GM23248 (cell line): ENCODE data around the gene EGLN2. TPM values are rescaled to one million over a fixed set of nuclear protein-coding genes. Genes with fewer than 3 reads are reported as not detected.
A peak's percentile ranks its signal among the peaks of the same experiment; 100 is the strongest.

Experiments used
- DNase-seq: peaks from one replicate; pipeline ENCODE4 v3.0.0-alpha.2; 2015
- H2AFZ ChIP-seq: fragments of 200-600 bp; sonication (generic); 2 replicates; pipeline ENCODE4 v1.6.1; 2016; ENCODE audit warnings: antibody characterized with exemption
- H3F3A ChIP-seq: fragments of 200-600 bp; sonication (generic); 2 replicates; pipeline ENCODE4 v1.6.1; 2016; ENCODE audit warnings: mild to moderate bottlenecking, antibody characterized with exemption, mixed run types; ENCODE audit not compliant: insufficient read depth
- H3K27ac ChIP-seq: fragments of 200-600 bp; sonication (generic); 2 replicates; pipeline ENCODE4 v1.5.1; 2016; ENCODE audit warnings: mild to moderate bottlenecking
- H3K27me3 ChIP-seq: fragments of 200-600 bp; sonication (generic); replicated peaks from 2 replicates; pipeline ENCODE4 v1.6.1; 2016; ENCODE audit warnings: mild to moderate bottlenecking; ENCODE audit not compliant: insufficient read depth
- H3K36me3 ChIP-seq: fragments of 200-600 bp; sonication (generic); 2 replicates; pipeline ENCODE4 v1.6.1; 2016; ENCODE audit warnings: low read depth, mild to moderate bottlenecking
- H3K4me1 ChIP-seq: fragments of 200-600 bp; sonication (generic); 2 replicates; pipeline ENCODE4 v1.6.1; 2016; ENCODE audit warnings: mild to moderate bottlenecking; ENCODE audit not compliant: insufficient read depth
- H3K4me2 ChIP-seq: fragments of 200-600 bp; sonication (generic); one replicate; pipeline ENCODE4 v1.6.1; 2016; ENCODE audit warnings: mild to moderate bottlenecking; ENCODE audit not compliant: unreplicated experiment
- H3K4me3 ChIP-seq: fragments of 200-600 bp; sonication (generic); 2 replicates; pipeline ENCODE4 v1.5.1; 2016; ENCODE audit warnings: mild to moderate bottlenecking
- H3K79me2 ChIP-seq: fragments of 200-600 bp; sonication (generic); 2 replicates; pipeline ENCODE4 v1.6.1; 2016; ENCODE audit warnings: mild to moderate bottlenecking; ENCODE audit not compliant: insufficient read depth
- H3K9ac ChIP-seq: fragments of 200-600 bp; sonication (generic); 2 replicates; pipeline ENCODE4 v1.6.1; 2016; ENCODE audit warnings: mild to moderate bottlenecking
- H3K9me2 ChIP-seq: fragments of 200-600 bp; sonication (generic); 2 replicates; pipeline ENCODE4 v1.6.1; 2016; ENCODE audit warnings: mixed run types, mild to moderate bottlenecking, moderate library complexity; ENCODE audit not compliant: insufficient read depth
- H3K9me3 ChIP-seq: fragments of 200-600 bp; sonication (generic); one replicate; pipeline ENCODE4 v1.6.1; 2017; ENCODE audit warnings: low read depth
- H4K20me1 ChIP-seq: fragments of 200-600 bp; sonication (generic); 2 replicates; pipeline ENCODE4 v1.6.0; 2016; ENCODE audit not compliant: insufficient read depth
- EZH2 ChIP-seq: fragments of 200-600 bp; sonication (generic); IDR thresholded peaks from 2 replicates; pipeline ENCODE4 v1.6.1; 2018; ENCODE audit warnings: antibody characterized with exemption, mild to moderate bottlenecking; ENCODE audit not compliant: insufficient read depth, poor library complexity, severe bottlenecking
- EZH2phosphoT487 ChIP-seq: fragments of 200-600 bp; sonication (generic); IDR thresholded peaks from 2 replicates; pipeline ENCODE4 v1.6.1; 2018; ENCODE audit warnings: antibody characterized with exemption, moderate library complexity, mild to moderate bottlenecking, low read depth; ENCODE audit not compliant: insufficient read depth
- WGBS, 2 experiments: methylation state at CpG; one replicate each; pipeline ENCODE4 v1.1.6; 2015 to 2017; ENCODE audit warnings: low lambda C conversion rate in 2 of 2, low coverage in 1 of 2; ENCODE audit errors: missing lambda C conversion rate in 2 of 2; 5-methylcytosine and 5-hydroxymethylcytosine counted together
- in situ Hi-C: fragments of 300-500 bp; cut with MboI; formaldehyde crosslinking; loops from 2 replicates; pipeline ENCODE4 v1.15.0; 2020
- polyA plus RNA-seq: library from polyadenylated mRNA; unstranded; fragments of >200 nt; fragmentation: Nextera tagmentation; extraction: Ambion mirVana; gene quantifications from 2 replicates; pipeline ENCODE4 v1.2.1, GENCODE V29; 2016
- total RNA-seq: library from RNA; depleted of rRNA; stranded (reverse); fragments of >200 nt; shearing (Covaris generic); gene quantifications from 2 replicates; pipeline ENCODE4 v1.2.3, GENCODE V29; 2014

EGLN2 gene
- total and polyA plus RNA-seq, 2 experiments from 2014 or later: 52.5 to 83.3 TPM

DNA sequence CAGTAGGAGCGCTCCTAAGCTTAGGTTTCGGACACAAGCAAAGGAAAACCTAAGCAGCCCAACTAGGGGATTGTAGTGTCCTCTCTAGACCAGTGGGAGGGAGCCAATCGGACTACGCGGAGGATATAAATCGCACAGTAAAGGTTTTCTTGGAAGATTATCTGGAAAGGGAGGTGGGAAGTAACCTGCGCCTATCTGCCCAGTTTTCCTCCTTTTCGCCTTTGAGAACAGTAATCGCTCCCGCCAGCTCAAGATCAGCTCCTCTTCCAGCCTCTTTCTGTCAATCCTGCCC, 21.4 kb upstream of the EGLN2 start:
- peaks cover 4% of the 10 kb centered on the region; the same call in 1 of the 2 replicates for H3F3A ChIP-seq
- peaks cover 6% of the 10 kb centered on the region; the same call in 1 of the 2 replicates for H3K4me1 ChIP-seq
- no peaks in the 10 kb centered on the region for H3K79me2 ChIP-seq
- TF ChIP-seq EZH2 (no peak), EZH2phosphoT487 (no peak)
- H3K4me3 ChIP-seq: peak overlapping the region; percentile 87
- H2AFZ ChIP-seq: peak overlapping the region; percentile 94
- H3K9me2 ChIP-seq: no peaks in the 10 kb centered on the region
- no peaks in the 10 kb centered on the region for H4K20me1 ChIP-seq
- no peaks in the 10 kb centered on the region for H3K27me3 ChIP-seq
- H3K27ac ChIP-seq: peak overlapping the region; percentile 92
- H3K9ac ChIP-seq: peak overlapping the region; percentile 89
- 0 to 1% methylated on average over 9 to 10 of the region's 10 CpGs for WGBS, 2 experiments
- H3K4me2 ChIP-seq: peak overlapping the region; percentile 94
- in situ Hi-C loops: no loop called here
- H3K36me3 ChIP-seq: no peaks in the 10 kb centered on the region
- no peaks in the 10 kb centered on the region for H3K9me3 ChIP-seq
- DNase-seq: no peak

DNA sequence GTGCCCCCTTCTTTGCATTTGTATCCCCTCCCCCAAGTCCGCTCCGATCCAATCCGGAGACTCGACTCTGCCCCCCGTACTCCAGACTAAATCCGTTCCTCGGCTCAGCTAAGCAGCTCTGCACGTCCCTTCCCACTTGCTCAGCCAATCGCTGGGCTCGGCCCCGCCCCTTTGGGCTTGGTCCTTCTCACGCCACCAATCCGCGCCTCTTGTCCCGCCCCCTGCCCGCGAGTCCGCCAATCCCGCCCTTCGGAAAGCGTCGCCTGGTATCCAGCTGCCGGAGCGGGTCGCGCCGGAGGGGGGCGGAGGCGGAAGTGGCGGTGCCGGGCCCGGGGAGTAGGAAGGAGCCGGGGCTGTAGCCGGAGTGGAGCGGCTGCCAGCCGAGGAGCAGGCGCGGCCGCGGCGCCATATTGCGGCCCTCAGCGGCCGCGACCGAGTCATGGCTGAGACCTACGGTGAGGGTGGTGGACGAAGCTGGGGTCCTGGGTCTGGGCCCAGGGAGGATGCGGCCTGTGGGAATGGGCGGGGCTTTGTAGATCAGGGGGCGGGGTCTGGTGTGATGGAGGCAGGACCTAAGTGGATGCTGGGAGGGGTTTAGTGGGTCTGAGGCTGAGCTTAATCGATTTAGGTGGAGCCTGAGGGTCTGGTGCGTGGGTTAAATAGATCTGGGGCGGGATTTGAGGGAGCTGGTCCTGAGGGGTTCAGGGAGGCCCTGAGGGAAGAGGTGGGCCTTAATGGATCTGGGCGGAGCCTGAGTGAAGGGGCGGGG, 20.9 kb upstream of the EGLN2 start, which contains the start of gene RAB4B:
RAB4B (plus strand) TSS at position 311 of the 769 bp plus-strand sequence; CDS start at position 440, 129 bp downstream.
- TF ChIP-seq EZH2phosphoT487: no peak
- in situ Hi-C loops: no loop called here
- Histone ChIP-seq H2AFZ (peak within 1 kb of the TSS; percentile 94), H3K4me2 (peak within 1 kb of the TSS; percentile 94), H4K20me1 (no peaks in the 10 kb centered on the region), H3K27ac (peak within 1 kb of the TSS; percentile 92), H3K4me1 (peaks cover 6% of the 10 kb centered on the region; the same call in 1 of the 2 replicates), H3K9ac (peak within 1 kb of the TSS; percentile 89), H3K4me3 (peak within 1 kb of the TSS; percentile 87), H3K9me3 (no peaks in the 10 kb centered on the region), H3K79me2 (no peaks in the 10 kb centered on the region), H3K27me3 (no peaks in the 10 kb centered on the region), H3F3A (peaks cover 4% of the 10 kb centered on the region; the same call in 1 of the 2 replicates), H3K36me3 (no peaks in the 10 kb centered on the region), H3K9me2 (no peaks in the 10 kb centered on the region)
- WGBS, 2 experiments: 0 to 1% methylated on average over 48 to 56 of the region's 56 CpGs
- DNase-seq: peak; percentile 100

DNA sequence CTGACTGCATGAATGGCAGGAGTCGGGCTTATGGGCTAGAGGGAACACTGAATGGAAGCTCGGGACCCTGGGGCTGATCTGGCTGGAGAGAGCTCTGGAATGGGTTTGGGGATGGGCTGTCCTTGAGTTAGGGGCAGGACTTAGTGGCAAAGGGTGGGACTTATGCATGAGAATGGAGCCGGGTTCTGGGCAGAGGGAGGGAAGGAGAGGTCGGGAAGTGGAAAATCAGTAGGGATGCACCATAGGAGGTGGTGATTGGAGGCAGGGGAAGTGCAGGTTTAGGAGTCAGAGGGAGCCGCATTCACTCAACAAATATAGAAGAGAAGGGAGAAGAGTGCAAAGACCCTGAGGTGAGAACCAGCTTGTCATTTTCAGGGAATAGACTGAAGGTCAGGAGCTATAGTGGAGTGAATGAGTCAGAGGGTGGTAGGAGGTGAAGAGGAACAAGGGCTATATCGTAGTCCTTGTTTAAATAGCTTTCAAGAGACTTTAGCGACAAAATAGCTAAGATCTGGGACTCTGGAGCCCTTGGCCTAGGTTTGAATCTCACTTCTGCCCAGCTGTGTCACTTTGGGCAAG, 20.2 kb upstream of the EGLN2 start:
- H2AFZ ChIP-seq: peak overlapping the region; percentile 80
- peak overlapping the region; percentile 87 for H3K4me3 ChIP-seq
- peaks cover 6% of the 10 kb centered on the region; the same call in 1 of the 2 replicates for H3K4me1 ChIP-seq
- peak overlapping the region; percentile 92 for H3K27ac ChIP-seq
- H3F3A ChIP-seq: peaks cover 4% of the 10 kb centered on the region; the same call in 1 of the 2 replicates
- TF ChIP-seq EZH2 (no peak), EZH2phosphoT487 (no peak)
- DNase-seq: peak; percentile 71
- no peaks in the 10 kb centered on the region for H3K27me3 ChIP-seq
- peak overlapping the region; percentile 89 for H3K9ac ChIP-seq
- no peaks in the 10 kb centered on the region for H3K36me3 ChIP-seq
- no peaks in the 10 kb centered on the region for H4K20me1 ChIP-seq
- H3K9me2 ChIP-seq: no peaks in the 10 kb centered on the region
- H3K4me2 ChIP-seq: peak overlapping the region; percentile 82
- WGBS, 2 experiments: 9 to 11% methylated on average over 7 of the region's 7 CpGs
- H3K9me3 ChIP-seq: no peaks in the 10 kb centered on the region
- H3K79me2 ChIP-seq: no peaks in the 10 kb centered on the region
- in situ Hi-C loops: no loop called here

DNA sequence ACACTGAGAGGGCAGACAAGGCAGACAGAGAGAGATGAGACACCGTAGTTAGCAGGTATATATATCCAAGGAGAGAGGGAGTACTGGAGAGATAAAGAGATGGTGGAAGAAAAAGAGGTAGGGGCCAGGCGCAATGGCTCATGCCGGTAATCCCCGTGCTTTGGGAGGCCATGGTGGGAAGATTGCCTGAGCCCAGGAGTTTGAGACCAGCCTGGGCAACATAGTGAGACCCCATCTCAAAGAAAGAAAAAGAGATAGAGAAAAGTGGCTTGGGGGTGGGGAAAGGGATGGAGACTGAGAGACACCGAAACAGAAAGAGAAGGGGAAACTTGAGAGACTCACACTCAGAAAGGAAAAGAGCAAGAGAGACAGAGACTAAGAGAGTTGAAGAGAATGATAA, 18.4 kb upstream of the EGLN2 start:
- Histone ChIP-seq H3K36me3 (no peaks in the 10 kb centered on the region), H3K79me2 (no peaks in the 10 kb centered on the region), H3F3A (peaks cover 4% of the 10 kb centered on the region; the same call in 1 of the 2 replicates), H3K9me2 (no peaks in the 10 kb centered on the region), H2AFZ (no peak overlapping the region), H3K9me3 (no peaks in the 10 kb centered on the region), H3K27me3 (no peaks in the 10 kb centered on the region), H3K4me1 (peaks cover 6% of the 10 kb centered on the region; the same call in 1 of the 2 replicates), H3K4me2 (no peak overlapping the region), H3K27ac (no peak overlapping the region), H4K20me1 (no peaks in the 10 kb centered on the region), H3K9ac (no peak overlapping the region), H3K4me3 (no peak overlapping the region)
- no peak for DNase-seq
- WGBS, 2 experiments: 91 to 95% methylated on average over 5 of the region's 5 CpGs
- TF ChIP-seq EZH2phosphoT487 (no peak), EZH2 (no peak)
- in situ Hi-C loops: no loop called here
